ENCODE data around the gene TST.

The TST gene

DNA sequence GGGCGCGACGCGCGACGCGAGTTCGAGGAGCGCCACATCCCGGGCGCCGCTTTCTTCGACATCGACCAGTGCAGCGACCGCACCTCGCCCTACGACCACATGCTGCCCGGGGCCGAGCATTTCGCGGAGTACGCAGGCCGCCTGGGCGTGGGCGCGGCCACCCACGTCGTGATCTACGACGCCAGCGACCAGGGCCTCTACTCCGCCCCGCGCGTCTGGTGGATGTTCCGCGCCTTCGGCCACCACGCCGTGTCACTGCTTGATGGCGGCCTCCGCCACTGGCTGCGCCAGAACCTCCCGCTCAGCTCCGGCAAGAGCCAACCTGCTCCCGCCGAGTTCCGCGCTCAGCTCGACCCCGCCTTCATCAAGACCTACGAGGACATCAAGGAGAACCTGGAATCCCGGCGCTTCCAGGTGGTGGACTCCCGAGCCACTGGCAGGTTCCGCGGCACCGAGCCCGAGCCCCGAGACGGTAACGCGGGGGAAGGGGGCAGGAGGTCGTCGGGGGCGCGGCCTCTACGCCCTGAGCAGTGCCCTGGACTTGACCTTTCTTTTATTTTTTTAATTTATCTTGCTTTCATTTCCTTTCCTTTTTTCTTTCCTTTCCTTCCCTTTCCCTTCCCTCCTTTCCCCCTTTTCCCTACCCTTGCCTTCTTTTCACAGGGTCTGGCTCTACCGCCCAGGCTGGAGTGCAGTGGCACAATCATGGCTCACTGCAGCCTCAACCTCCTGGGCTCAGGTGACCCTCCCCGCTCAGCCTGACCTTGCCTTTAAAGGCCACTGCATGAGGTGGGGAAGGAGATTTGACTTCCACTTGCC lies 5.3 kb upstream of the TST start:
- no peak for DNase-seq (ENCODE audit: low spot score)
- in situ Hi-C loops (cut with MboI; ENCODE audit: low pct_unique_long_range_greater_than_20kb, low sequenced_read_pairs, unreplicated experiment), result no loop called here
- no peak for TF ChIP-seq CTCF (IDR thresholded peaks at IDR 0.05; ENCODE audit: extremely low read depth, insufficient read depth, missing control alignments)

DNA sequence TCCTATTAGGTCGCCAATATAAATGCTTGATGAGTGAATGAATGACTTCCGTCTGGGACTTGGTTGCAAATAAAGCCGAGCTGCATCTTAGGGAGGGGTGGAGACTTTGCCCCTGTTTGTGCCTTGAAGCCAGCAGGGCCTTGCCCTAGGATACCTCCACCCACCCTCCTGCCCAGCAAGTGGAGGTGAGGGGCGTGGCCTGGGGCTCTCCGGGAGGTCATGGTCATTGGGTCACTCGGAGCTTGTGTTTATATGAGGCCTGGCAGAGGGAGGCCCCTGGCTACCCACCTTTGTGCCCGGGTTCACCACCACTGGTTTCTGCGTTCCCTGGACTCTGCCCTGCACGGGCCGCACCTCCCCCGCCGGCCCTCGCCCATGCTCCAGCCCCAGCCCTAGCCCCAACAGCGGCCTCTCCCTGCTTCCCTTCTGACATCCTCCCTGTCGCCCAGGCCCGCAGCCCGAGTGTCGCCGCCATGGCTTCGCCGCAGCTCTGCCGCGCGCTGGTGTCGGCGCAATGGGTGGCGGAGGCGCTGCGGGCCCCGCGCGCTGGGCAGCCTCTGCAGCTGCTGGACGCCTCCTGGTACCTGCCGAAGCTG lies 4.6 kb upstream of the TST start:
- no peak for TF ChIP-seq CTCF (IDR thresholded peaks at IDR 0.05; ENCODE audit: extremely low read depth, insufficient read depth, missing control alignments)
- DNase-seq (ENCODE audit: low spot score), result no peak
- in situ Hi-C loops (cut with MboI; ENCODE audit: low pct_unique_long_range_greater_than_20kb, low sequenced_read_pairs, unreplicated experiment), result no loop called here

- in situ Hi-C loops (cut with MboI; ENCODE audit: low pct_unique_long_range_greater_than_20kb, low sequenced_read_pairs, unreplicated experiment), result no loop called here
These were observed 3.5 kb upstream of the TST start for GRCh38 chr22:37022483-37023337.

DNA sequence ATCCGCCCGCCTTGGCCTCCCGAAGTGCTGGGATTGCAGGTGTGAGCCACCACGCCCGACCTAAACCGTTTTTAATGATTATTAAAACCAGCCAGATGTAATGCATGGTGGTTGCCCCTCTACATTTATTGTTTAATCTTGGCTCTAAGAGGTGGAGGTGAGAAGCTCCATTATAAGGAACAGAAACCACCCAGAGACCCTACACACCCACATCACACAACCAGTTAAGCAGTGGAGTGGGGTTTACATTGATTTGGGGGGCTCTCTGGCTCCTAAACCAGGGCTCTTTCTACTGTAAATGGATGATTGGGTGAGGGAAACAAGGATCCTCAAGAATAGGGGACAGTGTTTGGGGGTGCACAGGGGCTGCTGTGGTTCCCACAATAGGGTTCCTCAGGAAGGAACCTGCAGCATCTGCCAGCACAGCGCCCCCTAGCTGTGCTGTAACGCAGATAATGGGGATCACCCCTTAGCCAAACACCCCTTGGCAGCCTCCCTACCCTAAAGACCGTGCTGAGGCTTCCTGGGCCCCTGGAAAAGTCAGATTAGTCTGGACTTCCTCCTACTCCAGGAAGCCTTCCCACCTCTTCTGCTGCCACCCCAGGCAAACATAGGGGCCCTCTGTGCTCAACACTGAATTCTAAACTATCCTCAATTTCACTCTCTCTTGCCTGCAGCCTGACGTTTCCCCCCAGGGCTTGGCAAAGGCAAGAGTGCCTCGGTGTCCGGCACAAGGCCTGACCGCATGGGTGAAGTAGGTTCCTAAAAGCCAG lies 2.6 kb upstream of the TST start:
- DNase-seq (ENCODE audit: low spot score), result peak; percentile 86
- in situ Hi-C loops (cut with MboI; ENCODE audit: low pct_unique_long_range_greater_than_20kb, low sequenced_read_pairs, unreplicated experiment), result no loop called here
- TF ChIP-seq CTCF (IDR thresholded peaks at IDR 0.05; ENCODE audit: extremely low read depth, insufficient read depth, missing control alignments), result peak; percentile 95

More at GRCh38 chr22:37022483-37023337, 3.5 kb upstream of the TST start:
- no peak for DNase-seq (ENCODE audit: low spot score)
- TF ChIP-seq CTCF (IDR thresholded peaks at IDR 0.05; ENCODE audit: extremely low read depth, insufficient read depth, missing control alignments), result no peak

DNA sequence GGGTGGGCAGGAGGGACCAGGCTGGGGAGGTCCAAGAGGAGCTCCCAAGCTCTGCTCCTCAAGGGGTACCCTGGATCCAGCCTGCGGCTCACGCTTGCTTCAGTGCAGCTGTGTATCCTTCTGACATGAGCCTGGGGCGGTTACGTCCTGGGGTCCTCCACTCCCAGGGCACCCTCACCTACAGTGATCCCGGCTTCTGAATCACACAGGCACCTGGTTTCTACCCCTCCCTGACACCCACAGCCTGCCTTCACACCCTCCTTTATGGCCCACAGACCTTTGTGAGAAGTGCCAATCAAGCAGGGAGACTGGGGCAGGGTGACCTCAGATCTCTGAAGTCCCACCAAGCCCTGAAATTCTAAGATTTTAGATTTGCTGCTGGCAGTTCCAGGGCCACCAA lies 1.8 kb upstream of the TST start:
- no peak for TF ChIP-seq CTCF (IDR thresholded peaks at IDR 0.05; ENCODE audit: extremely low read depth, insufficient read depth, missing control alignments)
- no peak for DNase-seq (ENCODE audit: low spot score)
- in situ Hi-C loops (cut with MboI; ENCODE audit: low pct_unique_long_range_greater_than_20kb, low sequenced_read_pairs, unreplicated experiment), result no loop called here

GRCh38 chr22:37020192-37020479 lies 889 bp upstream of the TST start:
- in situ Hi-C loops (cut with MboI; ENCODE audit: low pct_unique_long_range_greater_than_20kb, low sequenced_read_pairs, unreplicated experiment), result no loop called here
- no peak for TF ChIP-seq CTCF (IDR thresholded peaks at IDR 0.05; ENCODE audit: extremely low read depth, insufficient read depth, missing control alignments)
- peak; percentile 41 for DNase-seq (ENCODE audit: low spot score)
